Left colon (tissue), 2 donors: Measurements from ENCODE around the gene TIAM2. TPM values are rescaled to one million over a fixed set of nuclear protein-coding genes. Genes with fewer than 3 reads are reported as not detected.
"Not testable (repeated sequence)": the region's sequence is repeated elsewhere in the genome, so short reads cannot be mapped to it uniquely, and the experiment has no call there.

Experiments used
- ATAC-seq: fragments of 200-7000 bp; cut with Tn5 transposase; one replicate; pipeline ENCODE4 v1.9.1; 2020; ENCODE audit warnings: mild to moderate bottlenecking, moderate library complexity
- DNase-seq, 2 donors: peaks; one replicate each; pipeline ENCODE4 v3.0.0-alpha.2; 2020
- intact Hi-C, 2 donors: fragments of 100-400 bp; cut with DNase I in 1 of 2; cut with micrococcal nuclease in 1 of 2; formaldehyde crosslinking; loops; one replicate each; pipeline versions ENCODE4 v1.11.2 to v1.14.0; 2022; cut with DNase I, micrococcal nuclease
- long read RNA-seq: library from polyadenylated mRNA; unstranded; transcript quantifications from one replicate; pipeline ENCODE4 v2.0.0, GENCODE V29; 2021
- total RNA-seq, 2 donors: library from RNA; stranded (reverse); fragmentation: NEBNext Ultra II Directional; extraction: Animal tissue kit (Norgen Biotek cat#: 25700); gene quantifications; one replicate each; pipeline ENCODE4 v1.2.1, GENCODE V29; 2021
- donor health status: DM: no; HTN: no; CAD: no.
- donor health status: DM: yes; HTN: yes; CAD: no.

TIAM2 gene
- 1 to 10 TPM; 5.9 to 6.2 TPM for total RNA-seq
- long read RNA-seq, partial matches to known transcripts, result 0 of 5 reads
- long read RNA-seq, other reads (novel, unspliced or antisense), result 4 of 5 reads

- ATAC-seq (peak; percentile 62), DNase-seq (peak in 1 of 2 donors; percentile 18)
- intact Hi-C loops, result no loop called here
These were observed at the start of gene TIAM2 for GRCh38 chr6:154995254-154996015. Gene TIAM2, plus strand, starts transcription at chr6:154995315. Its CDS starts 133,909 bp downstream, at chr6:155129224.

- DNase-seq (no peak), ATAC-seq (no peak)
- intact Hi-C loops, result no loop called here
These were observed 44.2 kb upstream of the TIAM2 start for GRCh38 chr6:154950979-154951344.

GRCh38 chr6:154951345-154952200, 43.5 kb upstream of the TIAM2 start:
- intact Hi-C loops, result no loop called here
- ATAC-seq (no peak), DNase-seq (no peak)

GRCh38 chr6:154953644-154954043, 41.5 kb upstream of the TIAM2 start:
- no peak for DNase-seq
- no peak for ATAC-seq
- intact Hi-C loops, result no loop called here

GRCh38 chr6:154954347-154954746, 40.8 kb upstream of the TIAM2 start:
- intact Hi-C loops, result no loop called here
- ATAC-seq (no peak), DNase-seq (no peak)

GRCh38 chr6:154956771-154957522, 38.2 kb upstream of the TIAM2 start:
- ATAC-seq (no peak), DNase-seq (no peak)
- intact Hi-C loops, result no loop called here

- DNase-seq, result no peak
- no peak for ATAC-seq
- intact Hi-C loops, result no loop called here
These were observed 36.6 kb upstream of the TIAM2 start for GRCh38 chr6:154958469-154958868.

- DNase-seq, result peak; percentile 68 to 77
- intact Hi-C loops, result no loop called here
- peak; percentile 67 for ATAC-seq
These were observed 34.7 kb upstream of the TIAM2 start for GRCh38 chr6:154960299-154960843.

- intact Hi-C loops, result no loop called here
- ATAC-seq, result peak; percentile 78
- peak; percentile 54 to 65 for DNase-seq
These were observed 34.1 kb upstream of the TIAM2 start for GRCh38 chr6:154960854-154961530.

GRCh38 chr6:154962753-154963152, 32.4 kb upstream of the TIAM2 start:
- DNase-seq (no peak), ATAC-seq (no peak)
- intact Hi-C loops, result no loop called here

- intact Hi-C loops, ATAC-seq, DNase-seq: not testable (repeated sequence)
These were observed 28.9 kb upstream of the TIAM2 start for GRCh38 chr6:154966065-154966770.

GRCh38 chr6:154969796-154970195, 25.3 kb upstream of the TIAM2 start:
- no peak for DNase-seq
- peak; percentile 83 for ATAC-seq
- intact Hi-C loops, result no loop called here

GRCh38 chr6:154974485-154975149, 20.5 kb upstream of the TIAM2 start:
- ATAC-seq, result no peak
- intact Hi-C loops, result no loop called here
- no peak for DNase-seq

- ATAC-seq (no peak), DNase-seq (no peak)
- intact Hi-C loops, result no loop called here
These were observed 17.5 kb upstream of the TIAM2 start for GRCh38 chr6:154977588-154977987.

GRCh38 chr6:154980273-154981078, 14.6 kb upstream of the TIAM2 start:
- no peak for DNase-seq
- ATAC-seq, result no peak
- intact Hi-C loops, result no loop called here

- no peak for DNase-seq
- intact Hi-C loops, result no loop called here
- peak; percentile 96 for ATAC-seq
These were observed 13.8 kb upstream of the TIAM2 start for GRCh38 chr6:154981079-154981870.
